Measurements from ENCODE around the gene SEMA5A.

SEMA5A gene

GRCh38 chr5:9139344-9139743, 406.5 kb downstream of the SEMA5A start:
- no peaks in the 10 kb centered on the region for H3K27me3 ChIP-seq
- H3K4me1 ChIP-seq (ENCODE audit: control insufficient read depth in 1 of 2, insufficient read depth in 1 of 2, low read depth in 1 of 2, low read length in 1 of 2) = no peaks in the 10 kb centered on the region
- TF ChIP-seq CTCF (IDR thresholded peaks at IDR 0.05) = no peak
- H3K27ac ChIP-seq = no peak overlapping the region
- H3K36me3 ChIP-seq = no peaks in the 10 kb centered on the region
- H3K4me3 ChIP-seq (ENCODE audit: low read depth in 1 of 2, low read length in 1 of 2) = no peak overlapping the region
- H3K9me3 ChIP-seq = no peaks in the 10 kb centered on the region

- Histone ChIP-seq H3K27me3 (no peaks in the 10 kb centered on the region), H3K36me3 (no peaks in the 10 kb centered on the region), H3K4me1 (ENCODE audit: control insufficient read depth in 1 of 2, insufficient read depth in 1 of 2, low read depth in 1 of 2, low read length in 1 of 2) (no peaks in the 10 kb centered on the region), H3K9me3 (no peaks in the 10 kb centered on the region), H3K4me3 (ENCODE audit: low read depth in 1 of 2, low read length in 1 of 2) (no peak overlapping the region), H3K27ac (no peak overlapping the region)
- TF ChIP-seq CTCF (IDR thresholded peaks at IDR 0.05) = no peak
Measured at GRCh38 chr5:9128136-9128535, 417.7 kb downstream of the SEMA5A start.

- Histone ChIP-seq H3K27me3 (no peaks in the 10 kb centered on the region), H3K9me3 (no peaks in the 10 kb centered on the region), H3K4me1 (ENCODE audit: control insufficient read depth in 1 of 2, insufficient read depth in 1 of 2, low read depth in 1 of 2, low read length in 1 of 2) (no peaks in the 10 kb centered on the region), H3K27ac (no peak overlapping the region), H3K36me3 (no peaks in the 10 kb centered on the region), H3K4me3 (ENCODE audit: low read depth in 1 of 2, low read length in 1 of 2) (no peak overlapping the region)
- TF ChIP-seq CTCF (IDR thresholded peaks at IDR 0.05) = no peak
Measured at GRCh38 chr5:9126490-9126889, 419.4 kb downstream of the SEMA5A start.

GRCh38 chr5:9125852-9126251, 420.0 kb downstream of the SEMA5A start:
- H3K4me1 ChIP-seq (ENCODE audit: control insufficient read depth in 1 of 2, insufficient read depth in 1 of 2, low read depth in 1 of 2, low read length in 1 of 2) = no peaks in the 10 kb centered on the region
- H3K27ac ChIP-seq = no peak overlapping the region
- no peak for TF ChIP-seq CTCF (IDR thresholded peaks at IDR 0.05)
- H3K27me3 ChIP-seq = no peaks in the 10 kb centered on the region
- no peaks in the 10 kb centered on the region for H3K9me3 ChIP-seq
- H3K36me3 ChIP-seq = no peaks in the 10 kb centered on the region
- H3K4me3 ChIP-seq (ENCODE audit: low read depth in 1 of 2, low read length in 1 of 2) = no peak overlapping the region

GRCh38 chr5:9124838-9125237, 421.0 kb downstream of the SEMA5A start:
- no peak overlapping the region for H3K4me3 ChIP-seq (ENCODE audit: low read depth in 1 of 2, low read length in 1 of 2)
- no peaks in the 10 kb centered on the region for H3K9me3 ChIP-seq
- H3K4me1 ChIP-seq (ENCODE audit: control insufficient read depth in 1 of 2, insufficient read depth in 1 of 2, low read depth in 1 of 2, low read length in 1 of 2) = no peaks in the 10 kb centered on the region
- H3K27ac ChIP-seq = no peak overlapping the region
- TF ChIP-seq CTCF (IDR thresholded peaks at IDR 0.05) = no peak
- H3K27me3 ChIP-seq = no peaks in the 10 kb centered on the region
- H3K36me3 ChIP-seq = no peaks in the 10 kb centered on the region

GRCh38 chr5:9124071-9124470, 421.8 kb downstream of the SEMA5A start:
- Histone ChIP-seq H3K4me3 (ENCODE audit: low read depth in 1 of 2, low read length in 1 of 2) (no peak overlapping the region), H3K27ac (no peak overlapping the region), H3K9me3 (no peaks in the 10 kb centered on the region), H3K4me1 (ENCODE audit: control insufficient read depth in 1 of 2, insufficient read depth in 1 of 2, low read depth in 1 of 2, low read length in 1 of 2) (no peaks in the 10 kb centered on the region), H3K27me3 (no peaks in the 10 kb centered on the region), H3K36me3 (no peaks in the 10 kb centered on the region)
- TF ChIP-seq CTCF (IDR thresholded peaks at IDR 0.05) = no peak

Data from neutrophil (primary cell).